D721Med (cell line): ENCODE data around the gene ZNF354B.
A peak's percentile ranks its signal among the peaks of the same experiment; 100 is the strongest.

Source experiments
- DNase-seq: peaks from one replicate; pipeline ENCODE4 v3.0.0; 2011; ENCODE audit warnings: low spot score; ENCODE audit not compliant: insufficient read length
- FAIRE-seq: peaks from 2 replicates; lab custom pipeline; 2011; peaks lifted over from hg19 to GRCh38; lab: Jason Lieb, UNC
- CTCF ChIP-seq: IDR thresholded peaks from 2 replicates; pipeline ENCODE4 v1.5.1; 2012; ENCODE audit warnings: mild to moderate bottlenecking, control low read depth; ENCODE audit not compliant: insufficient read depth; ENCODE audit errors: missing control alignments

Gene ZNF354B

DNA sequence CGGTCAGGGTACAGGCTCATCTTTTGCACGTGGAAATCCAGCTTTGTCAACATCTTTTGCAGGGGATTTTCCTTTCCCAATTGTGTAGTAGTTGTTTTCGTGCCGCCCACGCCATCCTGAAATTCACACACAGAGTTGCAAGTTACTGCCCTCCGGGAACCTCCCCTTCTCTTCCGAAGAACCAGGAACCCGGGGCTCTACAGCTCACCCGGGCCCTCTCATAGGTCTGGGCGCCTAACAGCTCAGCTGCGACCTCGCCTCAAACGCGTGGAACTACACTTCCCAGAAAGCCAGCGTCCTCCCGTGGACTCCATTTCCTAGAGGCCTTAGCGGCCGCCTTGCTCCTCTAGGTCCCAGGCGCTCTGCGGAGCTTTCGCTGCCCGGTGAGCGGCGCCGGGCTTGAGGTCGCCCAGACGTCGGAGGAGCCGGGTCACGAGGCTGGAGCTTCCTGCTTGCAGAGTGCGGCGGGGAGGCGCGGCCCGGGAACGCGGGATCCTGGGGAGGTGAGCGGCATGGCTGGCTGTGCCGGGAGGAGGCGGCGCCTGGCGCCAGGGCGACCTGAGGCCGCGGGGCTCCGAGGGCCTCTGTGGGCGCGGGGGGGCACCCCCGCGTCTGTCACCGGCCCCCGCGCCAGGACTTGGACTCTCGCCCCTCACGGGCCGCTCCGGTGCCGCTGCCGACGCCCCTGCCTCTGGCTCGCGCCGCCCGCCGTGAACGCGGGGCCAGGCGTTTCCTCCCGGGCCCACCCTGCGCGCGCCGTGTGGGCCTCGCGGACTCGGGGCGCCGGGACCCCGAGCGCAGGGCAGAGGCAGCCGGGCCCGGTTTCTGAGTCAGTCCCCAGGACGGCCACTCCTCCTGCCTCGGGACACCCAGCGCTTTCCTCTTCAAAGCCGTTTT lies at the start of gene ZNF354B:
Gene ZNF354B (plus strand): TSS at position 329 of the 897 bp plus-strand sequence. CDS start 1,095 bp downstream, outside the sequence.
- FAIRE-seq = no peak
- no peak for TF ChIP-seq CTCF

DNA sequence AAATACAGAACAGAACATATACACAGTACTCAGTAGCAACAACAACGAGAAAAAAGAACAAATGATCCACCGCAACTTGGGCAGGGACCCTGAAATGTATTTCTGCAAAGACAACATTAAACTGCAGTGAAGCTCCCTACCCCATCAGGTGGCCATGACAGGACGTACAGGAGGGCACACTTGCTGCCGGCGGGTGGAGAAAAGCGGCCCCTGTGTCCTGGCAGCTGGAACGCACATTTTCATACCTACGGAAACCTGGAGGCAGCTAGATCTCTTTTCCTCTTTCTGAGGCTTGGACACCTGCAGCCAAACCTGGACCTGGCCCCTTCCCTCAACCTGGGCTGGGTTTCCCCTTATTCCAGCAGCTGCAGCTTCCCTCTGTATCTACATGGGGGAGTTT lies 42.2 kb upstream of the ZNF354B start:
- no peak for FAIRE-seq
- no peak for DNase-seq
- TF ChIP-seq CTCF = no peak

More for the DNA sequence above, at the start of gene ZNF354B:
- DNase-seq = peak; percentile 89

- DNase-seq (no peak), FAIRE-seq (no peak)
- TF ChIP-seq CTCF = no peak
These were observed 41.7 kb upstream of the ZNF354B start for GRCh38 chr5:178818094-178818493.

- no peak for FAIRE-seq
- DNase-seq = no peak
- no peak for TF ChIP-seq CTCF
These were observed 39.8 kb upstream of the ZNF354B start for GRCh38 chr5:178820001-178820400.

DNA sequence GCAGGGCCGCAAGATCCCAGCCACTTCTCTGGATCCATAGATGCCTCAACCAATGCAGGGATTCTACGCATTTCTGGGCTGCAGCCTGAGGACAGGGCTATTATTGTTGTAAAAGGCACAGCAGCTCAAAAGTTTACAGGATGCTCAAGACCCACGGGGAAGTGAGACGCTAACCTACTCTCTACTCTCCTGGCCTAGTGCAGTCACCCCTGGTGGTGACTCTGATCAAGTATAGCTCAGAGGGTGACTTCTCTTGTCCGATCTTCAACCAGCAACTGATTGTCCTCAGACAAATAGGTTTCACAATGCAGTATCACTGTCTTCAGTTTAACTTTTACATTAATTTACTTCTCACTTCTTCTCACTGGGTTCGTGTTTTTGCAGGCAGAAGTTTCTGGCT lies 34.3 kb upstream of the ZNF354B start:
- DNase-seq (no peak), FAIRE-seq (no peak)
- no peak for TF ChIP-seq CTCF

DNA sequence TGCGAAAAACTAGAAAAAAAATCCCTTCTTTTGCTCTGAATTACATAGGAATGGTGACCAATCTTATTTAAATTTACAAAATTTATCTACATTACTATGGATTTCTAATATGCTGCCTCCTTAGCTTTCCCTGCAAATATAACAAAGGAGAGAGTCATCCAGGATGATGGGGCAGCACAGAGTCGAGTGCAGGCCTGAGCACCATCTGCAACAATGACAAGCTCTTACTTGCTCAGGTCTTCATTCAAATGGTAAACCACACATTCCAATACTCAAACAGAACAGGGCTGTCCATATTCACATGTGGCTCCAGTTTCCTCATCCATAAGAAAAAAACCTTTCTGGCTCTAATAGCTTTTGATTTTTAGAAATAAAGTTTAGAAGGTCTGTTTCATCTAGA lies 33.5 kb upstream of the ZNF354B start:
- FAIRE-seq (no peak), DNase-seq (no peak)
- no peak for TF ChIP-seq CTCF

- TF ChIP-seq CTCF = no peak
- FAIRE-seq (no peak), DNase-seq (no peak)
These were observed 32.1 kb upstream of the ZNF354B start for GRCh38 chr5:178827636-178828035.
